Stimulated activated CD8-positive, alpha-beta memory T cell treated with anti-CD3 and anti-CD28 coated beads, Interleukin-7, amount 100 ng/mL, for 24 hours (primary cell): ENCODE results near the gene RPS15.
A peak's percentile ranks its signal among the peaks of the same experiment; 100 is the strongest.

Experiments used
- DNase-seq: peaks from one replicate; pipeline ENCODE4 v3.0.0-alpha.2; 2020; ENCODE audit warnings: low read depth

The RPS15 gene

GRCh38 chr19:1453525-1454364, 15.5 kb downstream of the RPS15 start:
- no peak for DNase-seq

GRCh38 chr19:1455002-1455335, 16.8 kb downstream of the RPS15 start:
- DNase-seq = no peak

- DNase-seq = peak; percentile 23
Measured at GRCh38 chr19:1455336-1456120, 17.3 kb downstream of the RPS15 start.

- no peak for DNase-seq
Measured at GRCh38 chr19:1456121-1456900, 18.1 kb downstream of the RPS15 start.

- no peak for DNase-seq
Measured at GRCh38 chr19:1457031-1457739, 19.0 kb downstream of the RPS15 start.

GRCh38 chr19:1457892-1458291, 19.7 kb downstream of the RPS15 start:
- DNase-seq = no peak

- DNase-seq = no peak
Measured at GRCh38 chr19:1459479-1459878, 21.3 kb downstream of the RPS15 start.

- no peak for DNase-seq
Measured at GRCh38 chr19:1460033-1460995, 22.1 kb downstream of the RPS15 start.

GRCh38 chr19:1461862-1462261, 23.7 kb downstream of the RPS15 start:
- DNase-seq = no peak

- no peak for DNase-seq
Measured at GRCh38 chr19:1465191-1466016, 27.2 kb downstream of the RPS15 start.

- DNase-seq = no peak
Measured at GRCh38 chr19:1466018-1466460, 27.8 kb downstream of the RPS15 start.

GRCh38 chr19:1466461-1467214, 28.4 kb downstream of the RPS15 start:
- no peak for DNase-seq

- DNase-seq = no peak
Measured at GRCh38 chr19:1467215-1467489, 29.0 kb downstream of the RPS15 start.

- DNase-seq = no peak
Measured at GRCh38 chr19:1467490-1468273, 29.5 kb downstream of the RPS15 start.

GRCh38 chr19:1468274-1468820, 30.2 kb downstream of the RPS15 start:
- DNase-seq = no peak

GRCh38 chr19:1468821-1469254, 30.6 kb downstream of the RPS15 start:
- DNase-seq = no peak

- DNase-seq = no peak
Measured at GRCh38 chr19:1469255-1470054, 31.3 kb downstream of the RPS15 start.

- no peak for DNase-seq
Measured at GRCh38 chr19:1470055-1470304, 31.8 kb downstream of the RPS15 start.
